Heart right ventricle (tissue), 16 donors: Measurements from ENCODE around the gene SLC43A2. TPM values are rescaled to one million over a fixed set of nuclear protein-coding genes. Genes with fewer than 3 reads are reported as not detected.

Experiments used
- ATAC-seq, 8 donors: fragments of 200-7000 bp; cut with Tn5 transposase; one replicate each; pipeline ENCODE4 v1.9.1; 2020; ENCODE audit warnings: mild to moderate bottlenecking in 8 of 8, moderate library complexity in 8 of 8, moderate number of reproducible peaks in 1 of 8
- DNase-seq, 2 donors: peaks; one replicate each; pipeline ENCODE4 v3.0.0-alpha.2; 2020
- H3K27ac ChIP-seq, 10 donors: fragments of 200-600 bp; sonication (generic) in 2 of 10; one replicate each; pipeline versions ENCODE4 v1.5.0 to v1.8.0; 2020 to 2022; ENCODE audit warnings: mild to moderate bottlenecking in 3 of 10
- H3K27me3 ChIP-seq, 7 donors: fragments of 200-600 bp; one replicate each; pipeline ENCODE4 v1.8.0; 2021 to 2022; ENCODE audit warnings: mild to moderate bottlenecking in 2 of 7
- H3K36me3 ChIP-seq, 9 donors: fragments of 200-600 bp; sonication (generic) in 1 of 9; one replicate each; pipeline versions ENCODE4 v1.5.0 to v1.8.0; 2020 to 2022; ENCODE audit warnings: mild to moderate bottlenecking in 2 of 9
- H3K4me1 ChIP-seq, 9 donors: fragments of 200-600 bp; sonication (generic) in 1 of 9; one replicate each; pipeline versions ENCODE4 v1.5.0 to v1.8.0; 2020 to 2022; ENCODE audit warnings: mild to moderate bottlenecking in 4 of 9
- H3K4me3 ChIP-seq, 10 donors: fragments of 200-600 bp; sonication (generic) in 2 of 10; one replicate each; pipeline versions ENCODE4 v1.5.0 to v1.8.0; 2020 to 2022; ENCODE audit warnings: mild to moderate bottlenecking in 7 of 10, moderate library complexity in 2 of 10
- H3K9me3 ChIP-seq, 11 donors: fragments of 200-600 bp in 10 of 11; sonication (generic) in 2 of 11; one replicate each; pipeline versions ENCODE4 v1.5.0 to v1.8.0; 2013 to 2022; ENCODE audit warnings: mild to moderate bottlenecking in 2 of 11, control low read depth in 1 of 11, moderate library complexity in 1 of 11
- WGBS, 2 donors: extraction: QIAGEN DNeasy Blood & Tissue Kit; methylation state at CpG; one replicate each; pipeline ENCODE4 v1.1.7; 2013; ENCODE audit warnings: inconsistent platforms in 1 of 2; 5-methylcytosine and 5-hydroxymethylcytosine counted together
- intact Hi-C, 10 donors: fragments of 100-400 bp; cut with DNase I; formaldehyde crosslinking; loops; one replicate each; pipeline versions ENCODE4 v1.11.1 to v1.14.2; 2022
- polyA plus RNA-seq, 2 donors: library from polyadenylated mRNA; stranded (reverse); fragments of 200-250 nt; gene quantifications; one replicate each; pipeline ENCODE4 v1.2.3, GENCODE V29; 2013
- total RNA-seq, 10 donors: library from RNA; stranded (reverse); fragmentation: NEBNext Ultra II Directional in 3 of 10; extraction: Animal tissue kit (Norgen Biotek cat#: 25700) in 3 of 10; gene quantifications; one replicate each; pipeline versions ENCODE4 v1.2.1 to v1.2.4, GENCODE V29; 2021 to 2023
- TF ChIP-seq, protein P1 (sequence below), 9 donors: fragments of 200-600 bp; sonication (generic) in 2 of 9; IDR thresholded peaks; one replicate each; pipeline versions ENCODE4 v1.5.0 to v1.8.0; 2021 to 2022; ENCODE audit warnings: antibody characterized with exemption in 9 of 9, mild to moderate bottlenecking in 5 of 9, moderate library complexity in 1 of 9
- donor health status: Arrhythmogenic right ventricular cardiomyopathy.
- donor health status: ischemic (EF 13 %, LVEDD 7.1; RV severe dilation, severe dysfunction).
- donor health status: healthy with polysubstance abuse.
- donor health status: DM: no; HTN: yes; CAD: no.
- donor health status: DM: no; HTN: no; CAD: no.
- donor health status: ischemic (EF 25% LVEDD 6.9; RV normal size, moderate dysfunction).
- donor health status: ischemic (EF 25% LVEDD 5.7; RV mildly dilated, moderate dysfunction).
- donor health status: healthy.
- donor health status: DM: yes; HTN: yes; CAD: no.
- donor health status: Ischemic cardiomyopathy.
- donor health status: ischemic (EF 35%, LVEDD 5.7; RV mildly dilated, moderate dysfunction).
- donor health status: nonischemic (EF 11% LVEDD 7.7; RV severe dilation, severe dysfunction).
- donor health status: DM: yes; HTN: yes; CAD: no.
- donor health status: PGD.
- donor health status: ischemic (EF 29% LVEDD 5.4; RV normal size, mild dysfunction).
- donor health status: nonischemic (EF 23%, LVEDD 6.1; RV moderate dilation, normal function).

SLC43A2 gene
- total and polyA plus RNA-seq, 12 donors, result 1.6 to 16.4 (median 6.1) TPM

GRCh38 chr17:1625053-1625452 lies 3.6 kb downstream of the SLC43A2 start:
- Histone ChIP-seq H3K4me3 (peak overlapping the region in 1 of 10 donors; percentile 2), H3K4me1 (peaks cover 3 to 41% (median 21%) of the 10 kb centered on the region in 9 donors), H3K27ac (peak overlapping the region in 1 of 10 donors; percentile 97), H3K36me3 (peaks cover 0 to 36% (median 0%) of the 10 kb centered on the region in 9 donors), H3K9me3 (no peaks in the 10 kb centered on the region), H3K27me3 (no peaks in the 10 kb centered on the region)
- TF ChIP-seq, protein P1, sequence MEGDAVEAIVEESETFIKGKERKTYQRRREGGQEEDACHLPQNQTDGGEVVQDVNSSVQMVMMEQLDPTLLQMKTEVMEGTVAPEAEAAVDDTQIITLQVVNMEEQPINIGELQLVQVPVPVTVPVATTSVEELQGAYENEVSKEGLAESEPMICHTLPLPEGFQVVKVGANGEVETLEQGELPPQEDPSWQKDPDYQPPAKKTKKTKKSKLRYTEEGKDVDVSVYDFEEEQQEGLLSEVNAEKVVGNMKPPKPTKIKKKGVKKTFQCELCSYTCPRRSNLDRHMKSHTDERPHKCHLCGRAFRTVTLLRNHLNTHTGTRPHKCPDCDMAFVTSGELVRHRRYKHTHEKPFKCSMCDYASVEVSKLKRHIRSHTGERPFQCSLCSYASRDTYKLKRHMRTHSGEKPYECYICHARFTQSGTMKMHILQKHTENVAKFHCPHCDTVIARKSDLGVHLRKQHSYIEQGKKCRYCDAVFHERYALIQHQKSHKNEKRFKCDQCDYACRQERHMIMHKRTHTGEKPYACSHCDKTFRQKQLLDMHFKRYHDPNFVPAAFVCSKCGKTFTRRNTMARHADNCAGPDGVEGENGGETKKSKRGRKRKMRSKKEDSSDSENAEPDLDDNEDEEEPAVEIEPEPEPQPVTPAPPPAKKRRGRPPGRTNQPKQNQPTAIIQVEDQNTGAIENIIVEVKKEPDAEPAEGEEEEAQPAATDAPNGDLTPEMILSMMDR (IDR thresholded peaks at IDR 0.05), result no peak
- DNase-seq, result no peak
- no peak for ATAC-seq
- intact Hi-C loops, result loop anchor here in 3 of 10 donors (5.0 kb wide), 3 partner anchors 33 to 53 kb away; no protein-coding TSS in a partner anchor
- 89 to 91% methylated on average over 14 of the region's 14 CpGs for WGBS, 2 donors

DNA sequence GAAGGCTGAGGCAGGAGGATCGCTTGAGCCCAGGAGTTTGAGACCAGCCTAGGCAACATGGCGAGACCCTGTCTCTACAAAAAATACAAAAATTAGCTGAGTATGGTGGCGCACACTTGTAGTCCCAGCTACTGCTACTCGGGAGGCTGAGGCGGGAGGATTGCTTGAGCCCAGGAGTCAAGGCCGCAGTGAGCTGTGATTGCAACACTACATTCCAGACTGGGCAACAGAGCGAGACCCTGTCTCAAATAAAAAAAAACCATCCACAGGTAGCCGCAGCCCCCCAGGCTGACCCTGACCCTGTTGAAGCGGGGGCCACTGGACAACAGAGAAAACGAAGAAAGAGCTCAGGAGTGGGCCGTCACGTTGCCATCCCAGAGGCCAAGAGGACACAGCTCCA lies 4.0 kb downstream of the SLC43A2 start:
- intact Hi-C loops, result loop anchor here in 3 of 10 donors (5.0 kb wide), 3 partner anchors 32 to 52 kb away; no protein-coding TSS in a partner anchor
- 89 to 90% methylated on average over 12 of the region's 12 CpGs for WGBS, 2 donors

GRCh38 chr17:1623057-1623630 lies 5.5 kb downstream of the SLC43A2 start:
- WGBS, 2 donors, result 90 to 92% methylated on average over 14 of the region's 14 CpGs

More for the DNA sequence above, 4.0 kb downstream of the SLC43A2 start:
- DNase-seq, result no peak
- no peak overlapping the region for H3K4me3 ChIP-seq
- no peaks in the 10 kb centered on the region for H3K9me3 ChIP-seq
- no peaks in the 10 kb centered on the region for H3K27me3 ChIP-seq
- TF ChIP-seq, protein P1 (IDR thresholded peaks at IDR 0.05), result no peak
- peaks cover under 1 to 37% (median 17%) of the 10 kb centered on the region in 9 donors for H3K4me1 ChIP-seq
- ATAC-seq, result no peak
- H3K36me3 ChIP-seq, result peaks cover 0 to 40% (median 0%) of the 10 kb centered on the region in 9 donors
- no peak overlapping the region for H3K27ac ChIP-seq

GRCh38 chr17:1621273-1621954 lies 7.2 kb downstream of the SLC43A2 start:
- Histone ChIP-seq H3K36me3 (peaks cover 0 to 53% (median 0%) of the 10 kb centered on the region in 9 donors), H3K4me1 (peaks cover 0 to 32% (median 10%) of the 10 kb centered on the region in 9 donors), H3K4me3 (no peak overlapping the region), H3K27ac (no peak overlapping the region), H3K27me3 (no peaks in the 10 kb centered on the region), H3K9me3 (no peaks in the 10 kb centered on the region)
- DNase-seq (no peak), ATAC-seq (peak in 1 of 8 donors; percentile 14)
- WGBS, 2 donors, result 72 to 74% methylated on average over 22 of the region's 22 CpGs
- TF ChIP-seq, protein P1 (IDR thresholded peaks at IDR 0.05), result no peak
- intact Hi-C loops, result no loop called here

More at GRCh38 chr17:1623057-1623630, 5.5 kb downstream of the SLC43A2 start:
- DNase-seq (no peak), ATAC-seq (no peak)
- Histone ChIP-seq H3K27me3 (no peaks in the 10 kb centered on the region), H3K27ac (no peak overlapping the region), H3K9me3 (no peaks in the 10 kb centered on the region), H3K4me3 (no peak overlapping the region), H3K36me3 (peaks cover 0 to 44% (median 0%) of the 10 kb centered on the region in 9 donors), H3K4me1 (peaks cover 0 to 32% (median 15%) of the 10 kb centered on the region in 9 donors)
- intact Hi-C loops, result no loop called here
- TF ChIP-seq, protein P1 (IDR thresholded peaks at IDR 0.05), result no peak
